ENCODE measurements around the gene SLC12A4.

Gene SLC12A4

DNA sequence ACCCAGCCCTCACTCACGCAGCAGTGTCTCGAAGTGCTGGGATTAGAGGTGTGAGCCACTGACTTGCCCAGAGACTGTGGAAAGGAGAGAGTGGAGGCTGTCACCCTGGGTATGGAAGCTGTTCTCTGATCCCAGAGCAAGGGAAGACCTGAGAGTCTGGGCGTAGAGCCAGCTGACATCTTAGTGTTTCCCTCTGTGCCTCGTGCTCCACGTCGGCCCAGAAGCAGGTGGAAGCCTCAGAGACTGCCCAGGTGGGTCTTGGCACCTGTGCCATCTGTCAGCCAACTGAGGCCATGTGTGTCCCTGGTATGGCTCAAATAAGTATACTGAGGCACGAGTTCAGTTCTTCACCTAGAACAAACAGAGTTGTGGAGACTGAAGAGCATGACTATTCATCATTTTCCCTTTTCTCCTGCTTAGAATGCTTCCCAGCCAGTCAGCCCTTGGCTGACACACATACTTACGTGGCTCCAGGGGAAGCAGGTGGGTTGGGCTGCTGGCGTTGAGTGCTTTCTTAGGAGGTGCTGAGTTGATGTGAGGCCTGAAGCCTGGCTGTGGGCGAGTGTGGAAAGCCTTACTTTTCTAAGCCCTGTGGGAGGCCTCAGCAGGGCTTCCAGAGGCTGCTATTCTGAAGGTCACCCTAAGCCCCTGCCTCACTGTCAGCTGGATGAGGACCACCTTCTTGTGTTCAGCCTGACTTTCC is 44.9 kb downstream of the SLC12A4 start:
- no peaks in the 10 kb centered on the region for H3K27me3 ChIP-seq (ENCODE audit: insufficient read depth, poor library complexity, severe bottlenecking)
- no peak overlapping the region for H3K4me3 ChIP-seq (replicated peaks; ENCODE audit: insufficient read depth, low read length)
- no peak for DNase-seq (ENCODE audit: low read depth in 1 of 2, low spot score in 1 of 2)
- H3K27ac ChIP-seq (replicated peaks) = no peak overlapping the region
- no peak for TF ChIP-seq GABPA (IDR thresholded peaks at IDR 0.05; ENCODE audit: low read depth)
- TF ChIP-seq, protein P1, sequence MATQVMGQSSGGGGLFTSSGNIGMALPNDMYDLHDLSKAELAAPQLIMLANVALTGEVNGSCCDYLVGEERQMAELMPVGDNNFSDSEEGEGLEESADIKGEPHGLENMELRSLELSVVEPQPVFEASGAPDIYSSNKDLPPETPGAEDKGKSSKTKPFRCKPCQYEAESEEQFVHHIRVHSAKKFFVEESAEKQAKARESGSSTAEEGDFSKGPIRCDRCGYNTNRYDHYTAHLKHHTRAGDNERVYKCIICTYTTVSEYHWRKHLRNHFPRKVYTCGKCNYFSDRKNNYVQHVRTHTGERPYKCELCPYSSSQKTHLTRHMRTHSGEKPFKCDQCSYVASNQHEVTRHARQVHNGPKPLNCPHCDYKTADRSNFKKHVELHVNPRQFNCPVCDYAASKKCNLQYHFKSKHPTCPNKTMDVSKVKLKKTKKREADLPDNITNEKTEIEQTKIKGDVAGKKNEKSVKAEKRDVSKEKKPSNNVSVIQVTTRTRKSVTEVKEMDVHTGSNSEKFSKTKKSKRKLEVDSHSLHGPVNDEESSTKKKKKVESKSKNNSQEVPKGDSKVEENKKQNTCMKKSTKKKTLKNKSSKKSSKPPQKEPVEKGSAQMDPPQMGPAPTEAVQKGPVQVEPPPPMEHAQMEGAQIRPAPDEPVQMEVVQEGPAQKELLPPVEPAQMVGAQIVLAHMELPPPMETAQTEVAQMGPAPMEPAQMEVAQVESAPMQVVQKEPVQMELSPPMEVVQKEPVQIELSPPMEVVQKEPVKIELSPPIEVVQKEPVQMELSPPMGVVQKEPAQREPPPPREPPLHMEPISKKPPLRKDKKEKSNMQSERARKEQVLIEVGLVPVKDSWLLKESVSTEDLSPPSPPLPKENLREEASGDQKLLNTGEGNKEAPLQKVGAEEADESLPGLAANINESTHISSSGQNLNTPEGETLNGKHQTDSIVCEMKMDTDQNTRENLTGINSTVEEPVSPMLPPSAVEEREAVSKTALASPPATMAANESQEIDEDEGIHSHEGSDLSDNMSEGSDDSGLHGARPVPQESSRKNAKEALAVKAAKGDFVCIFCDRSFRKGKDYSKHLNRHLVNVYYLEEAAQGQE (IDR thresholded peaks at IDR 0.05; ENCODE audit: insufficient replicate concordance, low read depth) = no peak
- TF ChIP-seq SPI1 (IDR thresholded peaks at IDR 0.05; ENCODE audit: borderline replicate concordance, low read depth) = no peak
- no peak for TF ChIP-seq CTCF (IDR thresholded peaks at IDR 0.05; ENCODE audit: insufficient read depth, low read length)
- TF ChIP-seq POLR2AphosphoS5 (IDR thresholded peaks at IDR 0.05; ENCODE audit: low read depth) = no peak

- Histone ChIP-seq H3K27ac (replicated peaks) (no peak overlapping the region), H3K27me3 (ENCODE audit: insufficient read depth, poor library complexity, severe bottlenecking) (no peaks in the 10 kb centered on the region), H3K4me3 (replicated peaks; ENCODE audit: insufficient read depth, low read length) (no peak overlapping the region)
- peak in 1 of 2 experiments; percentile 70 for DNase-seq (ENCODE audit: low read depth in 1 of 2, low spot score in 1 of 2)
- TF ChIP-seq POLR2AphosphoS5 (IDR thresholded peaks at IDR 0.05; ENCODE audit: low read depth) = no peak
- no peak for TF ChIP-seq GABPA (IDR thresholded peaks at IDR 0.05; ENCODE audit: low read depth)
- TF ChIP-seq SPI1 (IDR thresholded peaks at IDR 0.05; ENCODE audit: borderline replicate concordance, low read depth) = peak; percentile 32; the same call in 1 of the 2 replicates
Observed at GRCh38 chr16:67922740-67923139, 45.7 kb downstream of the SLC12A4 start.

GRCh38 chr16:67922221-67922620 is 46.2 kb downstream of the SLC12A4 start:
- Histone ChIP-seq H3K27me3 (ENCODE audit: insufficient read depth, poor library complexity, severe bottlenecking) (no peaks in the 10 kb centered on the region), H3K4me3 (replicated peaks; ENCODE audit: insufficient read depth, low read length) (no peak overlapping the region), H3K27ac (replicated peaks) (no peak overlapping the region)
- no peak for DNase-seq (ENCODE audit: low read depth in 1 of 2, low spot score in 1 of 2)
- TF ChIP-seq GABPA (IDR thresholded peaks at IDR 0.05; ENCODE audit: low read depth) (no peak), POLR2AphosphoS5 (IDR thresholded peaks at IDR 0.05; ENCODE audit: low read depth) (no peak), CTCF (IDR thresholded peaks at IDR 0.05; ENCODE audit: insufficient read depth, low read length) (no peak), SPI1 (IDR thresholded peaks at IDR 0.05; ENCODE audit: borderline replicate concordance, low read depth) (no peak)
- TF ChIP-seq, protein P1 (IDR thresholded peaks at IDR 0.05; ENCODE audit: insufficient replicate concordance, low read depth) = no peak

DNA sequence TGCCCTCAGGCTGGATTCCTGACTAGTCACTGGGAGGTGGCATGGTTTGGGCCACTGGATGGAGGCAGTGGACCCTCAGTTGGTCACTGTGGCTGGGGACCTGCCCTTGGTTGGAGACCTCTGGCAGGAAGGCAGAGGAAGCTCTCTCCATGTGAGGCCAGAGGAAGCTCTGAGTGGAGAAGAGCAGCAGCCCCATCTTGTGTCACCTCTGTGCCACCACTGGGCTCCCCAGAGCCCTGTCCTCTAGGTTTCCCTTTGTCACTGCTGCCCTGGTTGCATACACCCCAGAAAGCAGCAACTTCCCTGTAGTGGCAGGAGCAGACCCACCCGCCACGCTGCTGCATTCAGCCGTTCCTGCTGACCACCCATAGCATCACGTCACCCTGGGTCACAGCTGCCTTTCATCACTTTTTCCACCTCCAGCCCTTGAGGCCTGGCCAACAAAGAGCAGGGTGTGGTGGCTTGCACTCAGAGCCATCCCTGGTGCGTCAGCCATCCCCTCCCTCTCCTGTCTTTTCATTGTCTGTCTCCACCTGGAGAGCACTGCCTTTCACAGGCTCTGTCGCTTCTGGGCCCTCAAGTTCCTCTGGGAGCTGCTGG is 48.7 kb downstream of the SLC12A4 start:
- Histone ChIP-seq H3K4me3 (replicated peaks; ENCODE audit: insufficient read depth, low read length) (no peak overlapping the region), H3K27ac (replicated peaks) (no peak overlapping the region), H3K27me3 (ENCODE audit: insufficient read depth, poor library complexity, severe bottlenecking) (no peaks in the 10 kb centered on the region)
- no peak for TF ChIP-seq SPI1 (IDR thresholded peaks at IDR 0.05; ENCODE audit: borderline replicate concordance, low read depth)
- TF ChIP-seq CTCF (IDR thresholded peaks at IDR 0.05; ENCODE audit: insufficient read depth, low read length) = no peak
- no peak for TF ChIP-seq GABPA (IDR thresholded peaks at IDR 0.05; ENCODE audit: low read depth)
- TF ChIP-seq POLR2AphosphoS5 (IDR thresholded peaks at IDR 0.05; ENCODE audit: low read depth) = no peak
- TF ChIP-seq, protein P1 (IDR thresholded peaks at IDR 0.05; ENCODE audit: insufficient replicate concordance, low read depth) = no peak
- peak in 1 of 2 experiments; percentile 32 for DNase-seq (ENCODE audit: low read depth in 1 of 2, low spot score in 1 of 2)

All from HL-60 (cell line).